ENCODE measurements around the gene CTAG1A. TPM values are rescaled to one million over a fixed set of nuclear protein-coding genes. Genes with fewer than 3 reads are reported as not detected.

Gene CTAG1A
- total and polyA plus RNA-seq, 2 experiments from 2014 or later, result not detected

DNA sequence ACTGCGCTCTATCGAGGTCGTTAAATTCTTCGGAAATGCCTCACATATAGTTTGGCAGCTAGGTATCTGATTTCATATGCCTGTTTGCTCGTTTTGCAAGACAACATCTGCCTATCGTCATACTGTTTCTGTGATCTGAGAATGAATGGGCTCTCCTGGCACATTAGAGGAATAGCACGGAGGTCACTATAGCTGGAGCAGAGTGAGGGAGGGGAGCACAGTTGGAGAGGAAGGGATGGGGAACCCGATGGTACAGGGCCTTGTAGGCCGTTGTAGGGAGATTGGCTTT is 37.0 kb upstream of the CTAG1A start:
- Histone ChIP-seq H3K27me3 (ENCODE audit: insufficient read depth) (no peaks in the 10 kb centered on the region), H3K4me3 (peak overlapping the region; percentile 85), H3K27ac (ENCODE audit: low read depth) (peak overlapping the region; percentile 88), H3F3A (replicated peaks; ENCODE audit: low read depth) (0 out of 2 replicates have a peak, but pooled peaks cover 2% of the 10 kb centered on the region), H3K4me2 (peak overlapping the region; percentile 91), H4K20me1 (replicated peaks; ENCODE audit: insufficient read depth) (no peaks in the 10 kb centered on the region), H3K4me1 (ENCODE audit: insufficient read depth) (no peaks in the 10 kb centered on the region), H3K36me3 (ENCODE audit: insufficient read depth) (no peaks in the 10 kb centered on the region), H3K9me2 (ENCODE audit: insufficient read depth) (no peaks in the 10 kb centered on the region), H2AFZ (no peak overlapping the region), H3K79me2 (replicated peaks; ENCODE audit: insufficient read depth) (peaks cover 31% of the 10 kb centered on the region)
- peak overlapping the region; percentile 96 for H3K27ac Mint-ChIP-seq
- H3K4me1 Mint-ChIP-seq, result peaks cover 10% of the 10 kb centered on the region
- ATAC-seq, result no peak
- peaks cover 18% of the 10 kb centered on the region for H3K36me3 Mint-ChIP-seq (ENCODE audit: low read depth)
- H3K9me3 Mint-ChIP-seq, result no peaks in the 10 kb centered on the region
- peak overlapping the region; percentile 89 for H3K4me3 Mint-ChIP-seq
- DNase-seq (ENCODE audit: low spot score), result no peak
- TF ChIP-seq, protein P1, sequence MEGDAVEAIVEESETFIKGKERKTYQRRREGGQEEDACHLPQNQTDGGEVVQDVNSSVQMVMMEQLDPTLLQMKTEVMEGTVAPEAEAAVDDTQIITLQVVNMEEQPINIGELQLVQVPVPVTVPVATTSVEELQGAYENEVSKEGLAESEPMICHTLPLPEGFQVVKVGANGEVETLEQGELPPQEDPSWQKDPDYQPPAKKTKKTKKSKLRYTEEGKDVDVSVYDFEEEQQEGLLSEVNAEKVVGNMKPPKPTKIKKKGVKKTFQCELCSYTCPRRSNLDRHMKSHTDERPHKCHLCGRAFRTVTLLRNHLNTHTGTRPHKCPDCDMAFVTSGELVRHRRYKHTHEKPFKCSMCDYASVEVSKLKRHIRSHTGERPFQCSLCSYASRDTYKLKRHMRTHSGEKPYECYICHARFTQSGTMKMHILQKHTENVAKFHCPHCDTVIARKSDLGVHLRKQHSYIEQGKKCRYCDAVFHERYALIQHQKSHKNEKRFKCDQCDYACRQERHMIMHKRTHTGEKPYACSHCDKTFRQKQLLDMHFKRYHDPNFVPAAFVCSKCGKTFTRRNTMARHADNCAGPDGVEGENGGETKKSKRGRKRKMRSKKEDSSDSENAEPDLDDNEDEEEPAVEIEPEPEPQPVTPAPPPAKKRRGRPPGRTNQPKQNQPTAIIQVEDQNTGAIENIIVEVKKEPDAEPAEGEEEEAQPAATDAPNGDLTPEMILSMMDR (conservative IDR thresholded peaks at IDR 0.05; ENCODE audit: low read depth in 2 of 2), result no peak
- TF ChIP-seq, protein P2, sequence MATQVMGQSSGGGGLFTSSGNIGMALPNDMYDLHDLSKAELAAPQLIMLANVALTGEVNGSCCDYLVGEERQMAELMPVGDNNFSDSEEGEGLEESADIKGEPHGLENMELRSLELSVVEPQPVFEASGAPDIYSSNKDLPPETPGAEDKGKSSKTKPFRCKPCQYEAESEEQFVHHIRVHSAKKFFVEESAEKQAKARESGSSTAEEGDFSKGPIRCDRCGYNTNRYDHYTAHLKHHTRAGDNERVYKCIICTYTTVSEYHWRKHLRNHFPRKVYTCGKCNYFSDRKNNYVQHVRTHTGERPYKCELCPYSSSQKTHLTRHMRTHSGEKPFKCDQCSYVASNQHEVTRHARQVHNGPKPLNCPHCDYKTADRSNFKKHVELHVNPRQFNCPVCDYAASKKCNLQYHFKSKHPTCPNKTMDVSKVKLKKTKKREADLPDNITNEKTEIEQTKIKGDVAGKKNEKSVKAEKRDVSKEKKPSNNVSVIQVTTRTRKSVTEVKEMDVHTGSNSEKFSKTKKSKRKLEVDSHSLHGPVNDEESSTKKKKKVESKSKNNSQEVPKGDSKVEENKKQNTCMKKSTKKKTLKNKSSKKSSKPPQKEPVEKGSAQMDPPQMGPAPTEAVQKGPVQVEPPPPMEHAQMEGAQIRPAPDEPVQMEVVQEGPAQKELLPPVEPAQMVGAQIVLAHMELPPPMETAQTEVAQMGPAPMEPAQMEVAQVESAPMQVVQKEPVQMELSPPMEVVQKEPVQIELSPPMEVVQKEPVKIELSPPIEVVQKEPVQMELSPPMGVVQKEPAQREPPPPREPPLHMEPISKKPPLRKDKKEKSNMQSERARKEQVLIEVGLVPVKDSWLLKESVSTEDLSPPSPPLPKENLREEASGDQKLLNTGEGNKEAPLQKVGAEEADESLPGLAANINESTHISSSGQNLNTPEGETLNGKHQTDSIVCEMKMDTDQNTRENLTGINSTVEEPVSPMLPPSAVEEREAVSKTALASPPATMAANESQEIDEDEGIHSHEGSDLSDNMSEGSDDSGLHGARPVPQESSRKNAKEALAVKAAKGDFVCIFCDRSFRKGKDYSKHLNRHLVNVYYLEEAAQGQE (IDR thresholded peaks at IDR 0.05; ENCODE audit: unreplicated experiment), result no peak
- TF ChIP-seq EZH2phosphoT487 (IDR thresholded peaks at IDR 0.05; ENCODE audit: unreplicated experiment), result no peak
- TF ChIP-seq POLR2AphosphoS5 (IDR thresholded peaks at IDR 0.05; ENCODE audit: low read depth), result no peak
- TF ChIP-seq, protein P3, sequence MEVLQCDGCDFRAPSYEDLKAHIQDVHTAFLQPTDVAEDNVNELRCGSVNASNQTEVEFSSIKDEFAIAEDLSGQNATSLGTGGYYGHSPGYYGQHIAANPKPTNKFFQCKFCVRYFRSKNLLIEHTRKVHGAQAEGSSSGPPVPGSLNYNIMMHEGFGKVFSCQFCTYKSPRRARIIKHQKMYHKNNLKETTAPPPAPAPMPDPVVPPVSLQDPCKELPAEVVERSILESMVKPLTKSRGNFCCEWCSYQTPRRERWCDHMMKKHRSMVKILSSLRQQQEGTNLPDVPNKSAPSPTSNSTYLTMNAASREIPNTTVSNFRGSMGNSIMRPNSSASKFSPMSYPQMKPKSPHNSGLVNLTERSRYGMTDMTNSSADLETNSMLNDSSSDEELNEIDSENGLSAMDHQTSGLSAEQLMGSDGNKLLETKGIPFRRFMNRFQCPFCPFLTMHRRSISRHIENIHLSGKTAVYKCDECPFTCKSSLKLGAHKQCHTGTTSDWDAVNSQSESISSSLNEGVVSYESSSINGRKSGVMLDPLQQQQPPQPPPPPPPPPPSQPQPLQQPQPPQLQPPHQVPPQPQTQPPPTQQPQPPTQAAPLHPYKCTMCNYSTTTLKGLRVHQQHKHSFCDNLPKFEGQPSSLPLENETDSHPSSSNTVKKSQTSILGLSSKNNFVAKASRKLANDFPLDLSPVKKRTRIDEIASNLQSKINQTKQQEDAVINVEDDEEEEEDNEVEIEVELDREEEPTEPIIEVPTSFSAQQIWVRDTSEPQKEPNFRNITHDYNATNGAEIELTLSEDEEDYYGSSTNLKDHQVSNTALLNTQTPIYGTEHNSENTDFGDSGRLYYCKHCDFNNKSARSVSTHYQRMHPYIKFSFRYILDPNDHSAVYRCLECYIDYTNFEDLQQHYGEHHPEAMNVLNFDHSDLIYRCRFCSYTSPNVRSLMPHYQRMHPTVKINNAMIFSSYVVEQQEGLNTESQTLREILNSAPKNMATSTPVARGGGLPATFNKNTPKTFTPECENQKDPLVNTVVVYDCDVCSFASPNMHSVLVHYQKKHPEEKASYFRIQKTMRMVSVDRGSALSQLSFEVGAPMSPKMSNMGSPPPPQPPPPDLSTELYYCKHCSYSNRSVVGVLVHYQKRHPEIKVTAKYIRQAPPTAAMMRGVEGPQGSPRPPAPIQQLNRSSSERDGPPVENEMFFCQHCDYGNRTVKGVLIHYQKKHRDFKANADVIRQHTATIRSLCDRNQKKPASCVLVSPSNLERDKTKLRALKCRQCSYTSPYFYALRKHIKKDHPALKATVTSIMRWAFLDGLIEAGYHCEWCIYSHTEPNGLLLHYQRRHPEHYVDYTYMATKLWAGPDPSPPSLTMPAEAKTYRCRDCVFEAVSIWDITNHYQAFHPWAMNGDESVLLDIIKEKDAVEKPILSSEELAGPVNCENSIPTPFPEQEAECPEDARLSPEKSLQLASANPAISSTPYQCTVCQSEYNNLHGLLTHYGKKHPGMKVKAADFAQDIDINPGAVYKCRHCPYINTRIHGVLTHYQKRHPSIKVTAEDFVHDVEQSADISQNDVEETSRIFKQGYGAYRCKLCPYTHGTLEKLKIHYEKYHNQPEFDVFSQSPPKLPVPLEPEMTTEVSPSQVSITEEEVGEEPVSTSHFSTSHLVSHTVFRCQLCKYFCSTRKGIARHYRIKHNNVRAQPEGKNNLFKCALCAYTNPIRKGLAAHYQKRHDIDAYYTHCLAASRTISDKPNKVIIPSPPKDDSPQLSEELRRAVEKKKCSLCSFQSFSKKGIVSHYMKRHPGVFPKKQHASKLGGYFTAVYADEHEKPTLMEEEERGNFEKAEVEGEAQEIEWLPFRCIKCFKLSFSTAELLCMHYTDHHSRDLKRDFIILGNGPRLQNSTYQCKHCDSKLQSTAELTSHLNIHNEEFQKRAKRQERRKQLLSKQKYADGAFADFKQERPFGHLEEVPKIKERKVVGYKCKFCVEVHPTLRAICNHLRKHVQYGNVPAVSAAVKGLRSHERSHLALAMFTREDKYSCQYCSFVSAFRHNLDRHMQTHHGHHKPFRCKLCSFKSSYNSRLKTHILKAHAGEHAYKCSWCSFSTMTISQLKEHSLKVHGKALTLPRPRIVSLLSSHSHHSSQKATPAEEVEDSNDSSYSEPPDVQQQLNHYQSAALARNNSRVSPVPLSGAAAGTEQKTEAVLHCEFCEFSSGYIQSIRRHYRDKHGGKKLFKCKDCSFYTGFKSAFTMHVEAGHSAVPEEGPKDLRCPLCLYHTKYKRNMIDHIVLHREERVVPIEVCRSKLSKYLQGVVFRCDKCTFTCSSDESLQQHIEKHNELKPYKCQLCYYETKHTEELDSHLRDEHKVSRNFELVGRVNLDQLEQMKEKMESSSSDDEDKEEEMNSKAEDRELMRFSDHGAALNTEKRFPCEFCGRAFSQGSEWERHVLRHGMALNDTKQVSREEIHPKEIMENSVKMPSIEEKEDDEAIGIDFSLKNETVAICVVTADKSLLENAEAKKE (CRISPR knock-in tag; IDR thresholded peaks at IDR 0.05), result no peak
- TF ChIP-seq ZNF331 (CRISPR knock-in tag; IDR thresholded peaks at IDR 0.05; ENCODE audit: low read depth), result no peak
- no peak for TF ChIP-seq NANOG (IDR thresholded peaks at IDR 0.05; ENCODE audit: borderline replicate concordance)
- TF ChIP-seq ZNF114 (CRISPR knock-in tag; IDR thresholded peaks at IDR 0.05), result no peak
- no peak for TF ChIP-seq JUNB (IDR thresholded peaks at IDR 0.05; ENCODE audit: unreplicated experiment)
- no peak for TF ChIP-seq EZH2 (IDR thresholded peaks at IDR 0.05; ENCODE audit: low read depth, unreplicated experiment)
- H3K27me3 Mint-ChIP-seq (ENCODE audit: insufficient read depth, low read depth, poor library complexity), result peaks cover 9% of the 10 kb centered on the region

All from GM23338 (cell line).